Cardiac fibroblast (primary cell): ENCODE data around the gene SERTAD3.
"Not testable (repeated sequence)": the region's sequence is repeated elsewhere in the genome, so short reads cannot be mapped to it uniquely, and the experiment has no call there.

ENCODE experiments used
- DNase-seq, 2 donors: peaks; one replicate each; pipeline versions ENCODE4 v3.0.0 to v3.0.0-alpha.2; 2010; ENCODE audit warnings: low read depth in 2 of 2
- H3K4me3 ChIP-seq, 2 donors: replicated peaks in 1 of 2; 1 replicate in 1 of 2; 2 replicates in 1 of 2; pipeline ENCODE4 v1.5.1; 2011; ENCODE audit warnings: low read depth in 2 of 2, low read length in 2 of 2, mild to moderate bottlenecking in 2 of 2, moderate library complexity in 1 of 2
- CTCF ChIP-seq: IDR thresholded peaks from one replicate; pipeline ENCODE4 v1.5.1; 2011; ENCODE audit warnings: low read depth, mild to moderate bottlenecking, low read length, inconsistent platforms

SERTAD3 gene, protein sequence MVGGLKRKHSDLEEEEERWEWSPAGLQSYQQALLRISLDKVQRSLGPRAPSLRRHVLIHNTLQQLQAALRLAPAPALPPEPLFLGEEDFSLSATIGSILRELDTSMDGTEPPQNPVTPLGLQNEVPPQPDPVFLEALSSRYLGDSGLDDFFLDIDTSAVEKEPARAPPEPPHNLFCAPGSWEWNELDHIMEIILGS

GRCh38 chr19:40444000-40444824, at the start of gene SERTAD3:
Gene SERTAD3, minus strand, starts transcription at chr19:40444335. Its CDS starts 2,255 bp downstream, at chr19:40442080.
- H3K4me3 ChIP-seq = peak within 1 kb of the TSS; percentile 68 to 97
- no peak for TF ChIP-seq CTCF
- DNase-seq = peak; percentile 95 to 97

DNA sequence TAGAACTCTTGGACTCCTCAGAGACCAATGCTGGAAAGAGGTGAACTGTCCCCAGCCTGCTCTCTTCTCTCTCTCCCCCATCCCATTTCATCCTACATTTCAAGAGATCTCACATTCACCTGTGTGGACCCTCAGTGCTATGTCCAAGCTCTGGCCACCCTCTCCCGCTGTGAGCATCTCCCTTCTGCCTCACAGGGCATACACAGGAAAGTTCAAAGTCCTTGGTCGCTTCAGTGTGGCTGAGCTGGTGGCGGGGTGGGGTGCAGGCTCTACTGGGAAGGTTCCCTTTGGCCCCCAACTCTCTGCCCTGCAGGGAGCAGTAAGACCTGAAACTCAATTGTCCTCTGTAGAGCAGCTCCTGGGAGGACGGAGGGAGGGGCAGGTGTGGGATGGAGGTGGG, 49.6 kb upstream of the SERTAD3 start:
- H3K4me3 ChIP-seq = no peak overlapping the region
- no peak for TF ChIP-seq CTCF
- no peak for DNase-seq

DNA sequence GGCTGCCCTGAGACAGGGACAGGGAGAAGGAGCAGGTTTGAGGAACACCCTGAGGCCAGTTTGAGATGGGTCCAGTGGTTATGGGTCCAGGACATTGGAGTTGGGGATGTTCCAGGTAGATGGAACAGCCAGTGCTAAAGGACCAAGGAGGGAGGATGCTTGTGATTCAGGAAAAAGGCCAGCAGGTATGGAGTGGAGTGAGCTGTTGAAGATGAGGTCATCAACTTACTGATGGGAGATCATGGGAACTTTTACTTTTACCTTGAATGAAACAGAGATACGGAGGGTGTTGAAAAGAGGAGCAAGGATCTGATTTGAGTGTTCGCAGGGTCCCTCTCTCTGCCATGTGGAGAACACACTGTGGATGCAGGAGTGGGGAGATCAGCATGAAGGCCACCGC, 48.1 kb upstream of the SERTAD3 start:
- TF ChIP-seq CTCF = no peak
- no peak for DNase-seq
- no peak overlapping the region for H3K4me3 ChIP-seq

- no peak for DNase-seq
- no peak for TF ChIP-seq CTCF
- no peak overlapping the region for H3K4me3 ChIP-seq
These were observed 45.7 kb upstream of the SERTAD3 start for GRCh38 chr19:40489882-40490230.

- H3K4me3 ChIP-seq = no peak overlapping the region
- no peak for TF ChIP-seq CTCF
- no peak for DNase-seq
These were observed 41.9 kb upstream of the SERTAD3 start for GRCh38 chr19:40486017-40486416.

DNA sequence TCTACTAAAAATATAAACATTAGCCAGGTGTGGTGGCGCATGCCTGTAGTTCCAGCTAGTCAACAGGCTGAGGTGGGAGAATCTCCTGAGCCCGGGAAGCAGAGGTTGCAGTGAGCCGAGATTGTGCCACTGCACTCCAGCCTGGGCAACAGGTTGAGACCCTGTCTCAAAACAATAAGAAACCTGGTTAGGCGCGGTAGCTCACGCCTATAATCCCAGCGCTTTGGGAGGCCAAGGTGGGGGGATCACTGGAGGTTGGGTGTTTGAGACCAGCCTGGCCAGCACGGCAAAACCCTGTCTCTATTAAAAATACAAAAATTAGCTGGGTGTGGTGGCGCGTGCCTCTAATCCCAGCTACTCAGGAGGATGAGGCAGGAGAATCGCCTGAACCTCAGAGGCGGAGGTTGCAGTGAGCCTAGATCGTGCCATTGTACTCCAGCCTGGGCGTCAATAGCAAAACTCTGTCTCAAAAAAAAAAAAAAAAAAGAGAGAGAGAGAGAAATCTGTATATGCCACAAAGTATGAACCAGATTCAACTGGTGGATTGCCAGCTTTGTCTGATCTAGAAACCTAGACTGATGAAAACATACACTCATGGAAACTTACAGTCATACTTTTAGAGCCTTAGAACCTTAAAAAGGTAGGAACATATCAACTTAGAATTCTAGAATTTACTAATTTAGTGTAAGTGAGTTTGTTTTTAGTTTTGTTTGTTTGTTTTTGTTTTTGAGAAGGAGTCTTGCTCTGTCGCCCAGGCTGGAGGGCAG, 31.9 kb upstream of the SERTAD3 start:
- not testable (repeated sequence) for H3K4me3 ChIP-seq
- DNase-seq = peak in 1 of 2 donors; percentile 21

DNA sequence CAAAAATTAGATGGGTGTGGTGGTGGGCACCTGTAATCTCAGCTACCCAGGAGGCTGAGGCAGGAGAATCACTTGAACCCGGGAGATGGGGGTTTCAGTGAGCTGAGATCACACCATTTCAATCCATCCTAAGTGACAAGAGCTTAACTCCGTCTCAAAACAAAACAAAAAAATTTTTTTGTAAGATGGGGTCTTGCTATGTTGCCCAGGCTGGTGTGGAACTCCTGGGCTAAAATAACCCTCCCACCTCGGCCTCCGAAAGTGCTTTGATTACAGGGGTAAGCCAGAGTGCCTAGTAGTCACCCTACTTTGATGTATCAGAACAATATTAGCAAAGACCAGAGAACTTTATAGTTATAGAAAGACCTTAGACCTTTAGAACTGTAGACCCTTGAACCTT, 30.6 kb upstream of the SERTAD3 start:
- H3K4me3 ChIP-seq = no peak overlapping the region
- TF ChIP-seq CTCF = no peak
- no peak for DNase-seq
